ENCODE results near the gene SLC35E3.
"Not testable (repeated sequence)": the region's sequence is repeated elsewhere in the genome, so short reads cannot be mapped to it uniquely, and the experiment has no call there.

Gene SLC35E3

GRCh38 chr12:68809190-68810026, 63.4 kb downstream of the SLC35E3 start:
- DNase-seq (ENCODE audit: extremely low spot score, insufficient read length, low read depth) = no peak
- no peak for FAIRE-seq

- FAIRE-seq; DNase-seq (ENCODE audit: extremely low spot score, insufficient read length, low read depth): not testable (repeated sequence)
Measured at GRCh38 chr12:68810027-68810389, 64.0 kb downstream of the SLC35E3 start.

GRCh38 chr12:68811573-68811972, 65.6 kb downstream of the SLC35E3 start:
- not testable (repeated sequence) for FAIRE-seq; DNase-seq (ENCODE audit: extremely low spot score, insufficient read length, low read depth)

- DNase-seq (ENCODE audit: extremely low spot score, insufficient read length, low read depth) (no peak), FAIRE-seq (no peak)
Measured at GRCh38 chr12:68812553-68813241, 66.7 kb downstream of the SLC35E3 start.

- DNase-seq (ENCODE audit: extremely low spot score, insufficient read length, low read depth) = no peak
- FAIRE-seq = no peak
Measured at GRCh38 chr12:68813242-68813593, 67.2 kb downstream of the SLC35E3 start.

GRCh38 chr12:68814490-68815231, 68.7 kb downstream of the SLC35E3 start:
- DNase-seq (ENCODE audit: extremely low spot score, insufficient read length, low read depth) (no peak), FAIRE-seq (no peak)

- DNase-seq (ENCODE audit: extremely low spot score, insufficient read length, low read depth) = no peak
- FAIRE-seq = no peak
Measured at GRCh38 chr12:68815232-68815927, 69.4 kb downstream of the SLC35E3 start.

- DNase-seq (ENCODE audit: extremely low spot score, insufficient read length, low read depth) (no peak), FAIRE-seq (no peak)
Measured at GRCh38 chr12:68815928-68816800, 70.2 kb downstream of the SLC35E3 start.

GRCh38 chr12:68819481-68819880, 73.5 kb downstream of the SLC35E3 start:
- not testable (repeated sequence) for FAIRE-seq; DNase-seq (ENCODE audit: extremely low spot score, insufficient read length, low read depth)

GRCh38 chr12:68821357-68822188, 75.6 kb downstream of the SLC35E3 start:
- DNase-seq (ENCODE audit: extremely low spot score, insufficient read length, low read depth) (no peak), FAIRE-seq (peak; percentile 31)

GRCh38 chr12:68823696-68824095, 77.7 kb downstream of the SLC35E3 start:
- DNase-seq (ENCODE audit: extremely low spot score, insufficient read length, low read depth) = no peak
- FAIRE-seq = no peak

GRCh38 chr12:68824131-68824530, 78.2 kb downstream of the SLC35E3 start:
- FAIRE-seq (no peak), DNase-seq (ENCODE audit: extremely low spot score, insufficient read length, low read depth) (no peak)

- FAIRE-seq = no peak
- DNase-seq (ENCODE audit: extremely low spot score, insufficient read length, low read depth) = no peak
Measured at GRCh38 chr12:68824597-68825250, 78.7 kb downstream of the SLC35E3 start.

- DNase-seq (ENCODE audit: extremely low spot score, insufficient read length, low read depth) = no peak
- no peak for FAIRE-seq
Measured at GRCh38 chr12:68825569-68826217, 79.7 kb downstream of the SLC35E3 start.

GRCh38 chr12:68827895-68828671, 82.1 kb downstream of the SLC35E3 start:
- no peak for DNase-seq (ENCODE audit: extremely low spot score, insufficient read length, low read depth)
- no peak for FAIRE-seq

- DNase-seq (ENCODE audit: extremely low spot score, insufficient read length, low read depth) (no peak), FAIRE-seq (no peak)
Measured at GRCh38 chr12:68828672-68829068, 82.7 kb downstream of the SLC35E3 start.

All from GM18507 (cell line).